ENCODE data around the gene USH1G. TPM values are rescaled to one million over a fixed set of nuclear protein-coding genes. Genes with fewer than 3 reads are reported as not detected.

The USH1G gene
- polyA plus RNA-seq, 3 donors: not detected

DNA sequence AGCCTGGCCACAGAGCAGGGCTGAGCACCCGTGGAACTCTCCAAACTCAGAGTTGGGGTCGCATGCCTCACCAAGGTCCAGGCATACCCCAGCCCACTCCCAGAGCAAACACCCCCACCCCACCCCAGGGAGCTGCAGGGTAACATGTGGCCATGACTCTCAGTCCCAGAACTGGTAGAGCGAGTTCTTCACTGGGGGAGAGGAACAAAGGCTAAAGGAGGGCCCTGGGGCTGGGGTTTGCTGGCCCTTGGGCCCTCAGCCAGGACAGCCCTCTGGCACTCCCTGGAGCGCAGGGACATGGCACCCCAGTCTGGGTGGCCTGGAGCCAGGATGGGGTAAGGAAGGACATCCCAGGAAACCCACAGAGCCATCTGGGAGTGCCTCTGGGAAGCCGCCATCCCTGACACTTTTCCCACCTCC, 45.3 kb upstream of the USH1G start:
- Histone ChIP-seq H3K9me3 (replicated peaks in 1 of 2; ENCODE audit: control insufficient read depth in 1 of 2, insufficient read depth in 1 of 2, low read length in 2 of 2) (peaks cover 0 to 6% of the 10 kb centered on the region in 2 donors), H4K20me1 (ENCODE audit: insufficient read depth, low read length) (no peaks in the 10 kb centered on the region), H3K27ac (ENCODE audit: low read depth in 1 of 2, low read length in 2 of 2) (no peak overlapping the region), H3K79me2 (ENCODE audit: insufficient read depth, low read length) (no peaks in the 10 kb centered on the region), H3K4me2 (replicated peaks; ENCODE audit: extremely low read depth, low read length, poor library complexity, severe bottlenecking) (no peak overlapping the region), H3K36me3 (replicated peaks in 1 of 2; ENCODE audit: control insufficient read depth in 1 of 2, insufficient read depth in 2 of 2, low read length in 2 of 2) (no peaks in the 10 kb centered on the region), H3K4me3 (replicated peaks in 1 of 3; ENCODE audit: low read depth in 2 of 3, low read length in 3 of 3) (no peak overlapping the region), H2AFZ (ENCODE audit: insufficient read depth, low read depth, low read length, poor library complexity, severe bottlenecking) (no peak overlapping the region), H3K4me1 (ENCODE audit: control insufficient read depth in 1 of 2, insufficient read depth in 2 of 2, low read length in 2 of 2) (peaks cover 12 to 17% of the 10 kb centered on the region in 2 donors), H3K9ac (ENCODE audit: insufficient read depth, low read length, poor library complexity, severe bottlenecking) (no peak overlapping the region), H3K27me3 (ENCODE audit: control insufficient read depth in 2 of 2, insufficient read depth in 2 of 2, low read length in 2 of 2) (peaks cover 18 to 34% of the 10 kb centered on the region in 2 donors)
- DNase-seq: no peak
- Mint-ChIP-seq H3K4me1 (peaks cover 9% of the 10 kb centered on the region), H3K27me3 (ENCODE audit: low read depth in 3 of 3) (peaks cover 29 to 56% (median 37%) of the 10 kb centered on the region in 3 donors), H3K27ac (no peak overlapping the region), H3K36me3 (peaks cover 0 to 6% of the 10 kb centered on the region in 2 donors), H3K9me3 (peaks cover 0 to 9% (median 5%) of the 10 kb centered on the region in 7 donors), H3K4me3 (no peak overlapping the region)
- WGBS (ENCODE audit: insufficient coverage): 100% methylated on average over 3 of the region's 5 CpGs
- TF ChIP-seq CTCF (IDR thresholded peaks at IDR 0.05): no peak
- intact Hi-C loops (cut with micrococcal nuclease): loop anchor here in 1 of 2 donors (10.0 kb wide), 1 partner anchor 206 kb away; no protein-coding TSS in a partner anchor

DNA sequence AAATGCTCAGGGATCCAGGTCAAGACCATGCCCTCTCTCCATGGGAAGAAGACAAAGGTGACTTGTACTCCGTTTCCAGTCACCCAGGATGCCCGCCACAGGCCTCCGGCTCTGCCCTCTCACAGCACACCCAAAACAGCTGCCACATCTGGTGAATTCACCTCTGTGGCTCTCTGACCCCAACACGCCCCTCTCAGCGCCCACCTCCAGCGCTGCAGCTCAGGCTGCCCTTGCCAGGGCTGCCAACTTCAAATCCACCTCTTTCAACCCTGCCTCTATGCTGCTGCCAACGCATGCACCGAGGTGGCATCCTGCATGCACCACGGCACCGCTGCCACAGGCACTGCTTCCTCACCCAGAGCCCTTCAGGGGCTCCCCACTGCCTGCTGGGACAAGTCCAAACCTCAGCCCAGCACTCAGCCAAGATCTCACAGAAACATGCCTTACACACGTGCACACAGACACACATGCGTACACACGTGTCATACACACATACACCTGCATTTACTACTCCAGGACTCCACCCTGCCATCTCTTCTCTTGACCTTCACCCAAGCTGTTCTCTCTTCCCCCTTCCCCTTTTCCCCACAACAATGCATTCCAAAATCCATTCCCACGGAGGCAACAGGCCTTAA, 42.0 kb upstream of the USH1G start:
- H3K79me2 ChIP-seq (ENCODE audit: insufficient read depth, low read length): no peaks in the 10 kb centered on the region
- no peak for TF ChIP-seq CTCF (IDR thresholded peaks at IDR 0.05)
- H3K4me1 ChIP-seq (ENCODE audit: control insufficient read depth in 1 of 2, insufficient read depth in 2 of 2, low read length in 2 of 2): peaks cover 0 to 6% of the 10 kb centered on the region in 2 donors
- no peak for DNase-seq
- intact Hi-C loops (cut with micrococcal nuclease): loop anchor here (5.0 to 10.0 kb wide), 4 partner anchors 37 to 227 kb away; no protein-coding TSS in a partner anchor
- no peaks in the 10 kb centered on the region for H4K20me1 ChIP-seq (ENCODE audit: insufficient read depth, low read length)
- H3K4me1 Mint-ChIP-seq: peaks cover 7% of the 10 kb centered on the region
- H3K36me3 Mint-ChIP-seq: no peaks in the 10 kb centered on the region
- H3K9me3 ChIP-seq (replicated peaks in 1 of 2; ENCODE audit: control insufficient read depth in 1 of 2, insufficient read depth in 1 of 2, low read length in 2 of 2): no peaks in the 10 kb centered on the region
- H3K4me2 ChIP-seq (replicated peaks; ENCODE audit: extremely low read depth, low read length, poor library complexity, severe bottlenecking): no peak overlapping the region
- no peak overlapping the region for H2AFZ ChIP-seq (ENCODE audit: insufficient read depth, low read depth, low read length, poor library complexity, severe bottlenecking)
- H3K27me3 ChIP-seq (ENCODE audit: control insufficient read depth in 2 of 2, insufficient read depth in 2 of 2, low read length in 2 of 2): peaks cover 0 to 3% of the 10 kb centered on the region in 2 donors
- no peak overlapping the region for H3K9ac ChIP-seq (ENCODE audit: insufficient read depth, low read length, poor library complexity, severe bottlenecking)
- no peaks in the 10 kb centered on the region for H3K9me3 Mint-ChIP-seq
- H3K27ac Mint-ChIP-seq: peak overlapping the region in 1 of 7 donors; percentile 55
- H3K27me3 Mint-ChIP-seq (ENCODE audit: low read depth in 3 of 3): peaks cover 7 to 32% (median 9%) of the 10 kb centered on the region in 3 donors
- no peak overlapping the region for H3K4me3 Mint-ChIP-seq
- WGBS (ENCODE audit: insufficient coverage): 85% methylated on average over 13 of the region's 14 CpGs
- no peak overlapping the region for H3K4me3 ChIP-seq (replicated peaks in 1 of 3; ENCODE audit: low read depth in 2 of 3, low read length in 3 of 3)
- no peak overlapping the region for H3K27ac ChIP-seq (ENCODE audit: low read depth in 1 of 2, low read length in 2 of 2)
- H3K36me3 ChIP-seq (replicated peaks in 1 of 2; ENCODE audit: control insufficient read depth in 1 of 2, insufficient read depth in 2 of 2, low read length in 2 of 2): no peaks in the 10 kb centered on the region
